Bone marrow (tissue), 2 donors: Measurements from ENCODE around the gene PDGFD.

ENCODE experiments used
- DNase-seq, 2 donors: peaks; one replicate each; lab custom pipeline; 2025; lab: John Stamatoyannopoulos, UW

Gene PDGFD

GRCh38 chr11:104145062-104145461 is 18.9 kb downstream of the PDGFD start:
- no peak for DNase-seq

DNA sequence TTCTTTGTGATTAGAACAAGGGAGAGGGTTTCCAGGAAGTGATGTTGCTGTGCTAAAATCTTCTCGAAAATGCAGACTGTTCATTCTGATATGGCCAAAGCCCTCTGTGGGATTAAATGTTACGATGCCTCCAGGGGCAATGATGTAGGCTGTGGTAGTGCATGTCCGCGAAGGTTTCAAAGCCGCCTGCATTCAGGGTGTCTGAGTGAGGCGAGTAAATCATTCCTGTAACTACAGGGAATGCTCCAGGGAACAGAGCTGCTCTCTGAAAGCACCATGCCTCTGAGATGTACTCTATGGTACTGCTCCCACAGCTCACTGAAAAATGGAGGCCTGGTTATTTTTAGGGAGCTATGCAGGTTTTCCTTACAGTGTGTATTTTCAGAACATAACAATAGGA is 21.2 kb downstream of the PDGFD start:
- no peak for DNase-seq

DNA sequence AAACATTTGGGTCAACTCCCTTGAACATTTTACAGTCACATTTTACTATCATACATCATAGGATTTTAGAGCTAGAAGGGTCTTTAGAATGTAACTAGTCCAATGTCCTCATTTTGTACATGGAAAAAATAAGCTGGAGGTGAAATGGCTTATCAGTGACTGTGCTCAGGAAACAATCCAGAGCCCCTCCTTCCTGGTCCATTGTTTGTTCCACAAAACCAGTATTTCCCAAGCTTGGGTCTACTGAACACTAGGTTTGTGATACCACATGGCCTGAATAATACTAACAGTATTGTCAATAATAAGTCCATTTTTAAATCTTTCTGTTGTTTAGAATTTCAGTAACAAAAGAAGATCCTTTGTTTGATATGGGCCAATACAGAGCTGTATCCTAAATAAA is 27.1 kb downstream of the PDGFD start:
- DNase-seq, result no peak

GRCh38 chr11:104134745-104135144 is 29.2 kb downstream of the PDGFD start:
- DNase-seq, result no peak

DNA sequence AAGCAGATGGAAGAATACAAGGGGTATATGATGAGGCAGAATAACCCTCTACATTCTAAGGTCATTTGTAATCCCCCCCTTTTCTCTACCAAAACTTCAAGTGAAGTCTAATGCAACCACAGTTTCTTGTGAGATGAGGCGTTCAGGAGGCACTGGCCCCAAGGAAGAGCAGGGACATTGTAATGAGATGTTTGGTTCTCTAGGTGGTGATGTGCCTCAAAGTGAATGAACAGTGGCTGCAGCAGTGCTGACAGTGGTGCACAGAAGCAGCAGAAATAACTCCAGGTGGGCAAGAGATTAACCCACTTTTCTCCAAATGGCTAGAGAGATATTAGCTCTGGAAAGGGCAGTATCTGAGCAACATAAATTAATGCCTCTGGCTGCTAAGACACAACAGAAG is 33.8 kb downstream of the PDGFD start:
- no peak for DNase-seq

DNA sequence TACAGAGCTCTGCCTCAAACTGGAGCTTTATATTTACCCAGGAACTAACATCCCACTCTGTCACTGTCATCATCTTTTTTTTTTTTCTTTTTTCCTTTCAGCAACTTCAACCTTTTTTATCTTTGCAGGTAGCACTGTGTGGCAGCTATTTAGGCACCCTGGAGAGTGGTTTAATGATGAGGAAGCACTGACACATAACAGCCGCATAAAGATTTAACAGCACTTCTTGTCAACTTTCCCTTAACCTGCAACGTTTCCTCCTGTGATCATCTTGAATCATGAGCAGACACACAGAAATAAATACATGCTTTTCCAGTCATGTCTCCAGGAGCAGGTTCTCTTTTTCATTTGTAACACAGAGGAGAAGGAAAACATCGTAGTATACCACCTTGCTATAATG is 34.8 kb downstream of the PDGFD start:
- no peak for DNase-seq

GRCh38 chr11:104127828-104128227 is 36.1 kb downstream of the PDGFD start:
- DNase-seq, result no peak

DNA sequence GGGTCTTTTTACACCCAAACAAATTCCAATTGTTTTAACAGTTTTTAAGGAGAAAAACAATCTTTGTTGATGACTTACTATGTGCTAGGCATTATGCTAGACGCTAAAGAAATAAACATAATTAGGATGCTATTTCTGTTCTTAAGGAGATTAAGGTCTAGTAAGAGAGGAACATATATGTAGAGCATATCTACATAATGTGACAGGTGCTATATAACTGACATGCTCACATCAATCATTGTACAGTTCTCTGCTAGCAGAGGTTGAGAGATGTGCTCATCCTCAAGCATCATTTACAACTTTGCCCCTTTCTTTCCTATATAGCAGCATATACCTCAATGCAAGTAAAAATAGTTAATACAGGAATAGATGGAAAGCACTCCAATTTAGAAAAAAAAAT is 37.5 kb downstream of the PDGFD start:
- DNase-seq, result no peak

- no peak for DNase-seq
Observed at GRCh38 chr11:104124979-104125378, 39.0 kb downstream of the PDGFD start.

- DNase-seq, result no peak
Observed at GRCh38 chr11:104122836-104123235, 41.1 kb downstream of the PDGFD start.

DNA sequence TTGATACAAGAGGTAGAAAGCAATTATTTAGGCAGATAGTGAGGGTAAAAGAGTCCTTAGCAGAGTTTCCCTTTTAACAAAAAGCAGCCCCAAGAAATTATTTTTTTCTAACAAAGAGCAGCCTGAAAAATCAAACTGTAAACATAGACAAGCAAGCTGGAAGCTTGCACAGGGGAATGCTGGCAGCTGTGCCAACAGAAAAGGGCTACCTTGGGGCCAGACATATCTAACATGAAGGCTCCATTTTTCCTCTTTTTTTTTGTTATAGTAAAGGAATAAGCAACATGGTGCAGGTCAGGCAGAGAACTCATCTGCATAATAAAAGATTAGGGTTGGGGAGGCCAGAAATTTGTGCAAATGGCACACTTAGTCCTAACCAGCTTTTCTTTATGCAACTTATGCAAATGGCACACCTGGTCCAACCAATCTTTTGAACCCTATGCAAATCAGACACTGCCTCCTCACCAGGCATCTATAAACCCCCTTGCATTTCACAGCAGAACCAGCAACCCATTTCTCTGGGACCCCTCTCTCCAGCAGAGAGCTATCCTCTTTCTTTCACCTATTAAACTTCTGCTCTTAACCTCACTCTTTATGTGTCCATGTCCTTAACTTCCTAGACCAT is 41.8 kb downstream of the PDGFD start:
- no peak for DNase-seq

- DNase-seq, result no peak
Observed at GRCh38 chr11:104120493-104121137, 43.3 kb downstream of the PDGFD start.

DNA sequence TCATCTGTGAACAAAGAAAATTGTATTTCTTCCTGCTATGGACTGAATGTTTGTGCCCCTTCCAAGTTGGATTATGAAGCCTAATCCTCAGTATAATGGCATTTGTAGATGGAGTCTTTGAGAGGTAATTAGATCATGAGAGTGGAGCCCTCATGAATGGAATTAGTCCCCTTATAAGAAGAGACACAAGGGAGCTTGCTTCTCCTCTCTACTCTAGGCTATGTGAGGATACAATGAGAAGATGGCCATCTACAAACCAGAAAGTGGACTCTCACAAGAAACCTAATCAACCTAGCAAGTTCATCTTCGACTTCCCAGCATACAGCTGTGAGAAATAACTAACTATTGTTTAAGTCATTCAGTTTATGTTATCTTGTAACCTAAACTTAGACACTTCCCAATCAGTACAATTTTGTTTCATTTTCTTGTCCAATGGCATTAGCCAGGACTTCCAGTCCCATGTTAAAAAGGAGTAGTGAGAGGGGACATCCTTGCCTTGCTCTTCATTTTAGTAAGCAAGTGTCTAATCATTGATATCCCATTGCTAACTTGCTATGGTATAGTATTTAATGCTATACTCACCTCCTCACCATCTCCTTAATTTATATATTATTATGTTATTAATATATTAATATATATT is 45.7 kb downstream of the PDGFD start:
- DNase-seq, result no peak

GRCh38 chr11:104113541-104113940 is 50.4 kb downstream of the PDGFD start:
- DNase-seq, result no peak

DNA sequence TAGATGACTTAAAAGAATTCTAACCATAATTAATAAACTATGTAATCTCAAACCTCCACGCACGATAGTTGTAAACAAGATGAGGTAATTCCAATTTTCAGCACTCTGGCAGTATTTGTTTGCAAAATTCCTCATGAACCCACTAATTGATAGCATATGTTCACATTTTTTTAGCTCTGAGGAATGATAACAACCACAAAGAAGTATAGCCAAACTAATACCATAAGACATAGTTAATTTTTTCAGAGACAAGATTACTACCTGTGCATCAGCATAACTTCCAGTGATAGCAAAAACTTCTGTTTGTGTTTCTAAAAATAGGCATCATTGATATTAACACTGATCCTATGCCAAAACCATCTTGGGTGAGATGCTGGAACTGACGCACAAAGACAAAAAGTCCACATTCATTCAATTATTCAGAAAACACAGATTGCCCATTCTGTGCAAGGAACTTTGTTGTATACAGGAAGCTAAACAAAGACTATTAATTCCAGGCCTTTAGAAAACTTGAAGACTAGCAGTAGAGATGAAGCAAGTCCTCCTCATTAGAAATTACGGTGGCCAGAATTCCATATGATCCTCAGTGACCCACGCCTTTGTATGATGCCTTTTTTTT is 57.7 kb downstream of the PDGFD start:
- DNase-seq, result no peak

DNA sequence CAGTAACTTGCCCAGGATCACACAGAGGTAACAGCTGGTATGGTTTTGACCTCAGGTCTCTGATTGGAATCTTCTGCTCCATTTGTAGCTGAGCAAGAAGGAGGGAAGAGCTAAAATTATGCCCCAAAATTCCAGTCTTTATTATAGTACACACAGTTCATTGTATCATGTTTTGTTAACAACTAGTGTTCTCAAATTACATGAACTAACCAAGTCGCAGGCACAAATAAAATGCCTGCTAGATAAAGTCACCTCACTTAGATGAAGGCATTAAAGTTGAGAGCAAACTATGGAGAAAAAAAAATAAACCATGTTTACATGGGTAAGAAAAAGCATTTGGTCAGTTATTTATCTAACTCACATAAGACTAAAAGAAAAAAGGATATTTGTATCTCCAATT is 58.8 kb downstream of the PDGFD start:
- DNase-seq, result no peak

DNA sequence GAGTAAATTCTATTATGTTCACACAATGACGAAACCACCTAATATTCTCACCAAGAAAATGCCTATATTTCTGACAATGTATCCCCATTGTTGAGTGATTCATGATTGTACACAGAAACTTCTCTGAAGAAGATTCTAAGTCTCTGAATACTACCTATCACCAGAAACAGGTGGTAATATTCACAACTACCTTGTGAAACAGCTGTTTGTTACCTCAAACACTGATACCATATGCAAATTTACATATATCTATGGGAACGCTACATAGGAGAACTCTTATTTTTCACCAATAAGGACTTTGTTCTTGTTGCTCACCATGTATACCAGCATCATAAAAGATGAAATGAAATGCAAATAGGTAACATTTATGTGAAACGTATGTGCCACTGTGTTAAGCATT is 59.3 kb downstream of the PDGFD start:
- DNase-seq, result no peak

DNA sequence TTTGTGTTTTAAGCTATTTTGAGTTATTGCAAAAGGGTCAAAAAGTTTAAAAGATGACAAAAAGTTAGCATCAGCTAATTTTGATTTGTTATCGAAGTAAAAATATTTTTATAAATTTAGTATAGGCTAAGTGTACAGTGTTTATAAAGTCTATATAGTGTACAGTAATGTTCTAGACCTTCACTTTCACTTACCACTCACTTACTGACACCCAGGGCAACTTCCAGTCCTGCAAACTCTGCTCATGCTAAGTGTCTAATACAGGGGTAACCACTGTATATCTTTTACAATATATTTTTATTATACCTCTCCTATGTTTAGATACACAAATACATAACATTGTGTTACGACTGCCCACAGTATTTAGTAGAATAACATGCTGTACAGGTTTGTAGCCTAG is 59.7 kb downstream of the PDGFD start:
- no peak for DNase-seq

DNA sequence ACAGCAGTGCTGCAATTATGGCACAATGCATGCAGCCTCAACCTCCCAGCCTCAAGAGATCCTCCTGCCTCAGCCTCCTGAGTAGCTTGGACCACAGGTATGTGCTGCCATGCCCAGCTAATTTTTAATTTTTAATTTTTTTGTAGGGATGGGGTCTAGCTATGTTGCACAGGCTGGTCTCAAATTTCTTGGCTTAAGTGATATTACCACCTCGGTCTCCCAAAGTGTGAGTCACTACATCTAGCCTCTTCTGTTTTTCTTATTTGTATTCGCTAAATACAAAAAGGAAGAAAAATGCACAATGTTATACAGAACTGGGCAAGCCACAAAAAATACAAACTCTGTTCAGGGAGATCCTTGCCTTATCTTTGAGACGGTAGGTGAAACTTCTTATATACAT is 65.4 kb downstream of the PDGFD start:
- no peak for DNase-seq

DNA sequence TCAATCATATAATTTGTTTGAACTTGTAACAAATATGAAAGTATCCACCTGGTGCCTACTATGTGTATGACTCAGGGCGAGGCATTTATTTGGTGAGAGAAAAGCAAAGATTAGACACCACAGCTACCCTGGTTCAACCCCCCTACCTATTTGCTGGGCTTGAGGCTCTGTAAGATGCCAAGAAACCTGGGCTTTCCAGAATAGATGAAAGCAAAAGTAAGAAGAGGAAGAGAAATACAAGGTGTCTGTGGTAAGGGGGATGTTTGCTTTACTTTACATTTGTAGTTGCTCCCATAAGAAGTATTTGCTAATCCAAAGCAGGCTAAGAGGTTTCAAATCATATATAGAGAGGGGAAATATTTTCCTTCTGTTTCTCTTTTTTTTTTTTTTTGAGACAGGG is 65.8 kb downstream of the PDGFD start:
- DNase-seq, result no peak

DNA sequence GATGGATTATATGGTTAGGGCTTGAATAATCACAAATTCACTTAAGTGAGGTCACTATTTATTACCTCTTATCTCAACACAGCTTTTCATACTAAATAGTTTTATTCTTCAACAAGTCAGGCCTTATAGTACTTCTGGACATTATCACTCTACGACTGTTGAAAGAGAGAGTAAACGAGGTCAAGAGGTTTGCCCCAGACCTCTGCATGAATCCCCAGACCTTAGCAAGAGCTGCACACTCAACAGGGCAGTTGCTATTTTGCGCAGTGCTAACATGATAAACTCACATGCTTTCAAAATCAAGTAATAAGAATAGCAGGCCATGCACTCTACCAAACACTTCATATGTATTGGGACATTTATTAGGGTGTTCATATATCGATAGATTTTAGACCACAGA is 67.0 kb downstream of the PDGFD start:
- no peak for DNase-seq

DNA sequence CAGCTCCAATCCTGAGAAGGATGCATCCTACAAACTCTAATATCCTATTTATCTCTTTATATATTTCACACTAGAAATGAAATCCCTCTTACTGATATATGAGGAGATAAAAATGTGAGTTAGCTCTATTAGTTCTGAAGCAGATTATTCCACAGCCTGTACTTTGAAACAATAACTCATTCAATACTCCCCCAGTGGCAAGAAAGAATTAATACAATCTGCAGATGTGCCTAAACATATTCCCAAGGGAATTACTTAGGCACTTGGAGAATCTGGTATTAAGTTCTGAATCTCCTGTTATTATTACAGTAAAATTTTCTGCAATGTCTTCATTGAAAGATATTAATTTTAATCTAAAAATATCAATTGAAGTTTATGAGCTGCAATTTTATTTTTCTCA is 68.2 kb downstream of the PDGFD start:
- no peak for DNase-seq

- no peak for DNase-seq
Observed at GRCh38 chr11:104094576-104094975, 69.4 kb downstream of the PDGFD start.
